HG02763 (cell line): ENCODE results near the gene FSTL3.
"Not testable (repeated sequence)": the region's sequence is repeated elsewhere in the genome, so short reads cannot be mapped to it uniquely, and the experiment has no call there.

ENCODE experiments used
- ATAC-seq: cut with Tn5 transposase; IDR thresholded peaks from one replicate; pipeline ENCODE4 v1.9.1; 2021; ENCODE audit warnings: mild to moderate bottlenecking, moderate library complexity; ENCODE audit not compliant: unreplicated experiment

Gene FSTL3

DNA sequence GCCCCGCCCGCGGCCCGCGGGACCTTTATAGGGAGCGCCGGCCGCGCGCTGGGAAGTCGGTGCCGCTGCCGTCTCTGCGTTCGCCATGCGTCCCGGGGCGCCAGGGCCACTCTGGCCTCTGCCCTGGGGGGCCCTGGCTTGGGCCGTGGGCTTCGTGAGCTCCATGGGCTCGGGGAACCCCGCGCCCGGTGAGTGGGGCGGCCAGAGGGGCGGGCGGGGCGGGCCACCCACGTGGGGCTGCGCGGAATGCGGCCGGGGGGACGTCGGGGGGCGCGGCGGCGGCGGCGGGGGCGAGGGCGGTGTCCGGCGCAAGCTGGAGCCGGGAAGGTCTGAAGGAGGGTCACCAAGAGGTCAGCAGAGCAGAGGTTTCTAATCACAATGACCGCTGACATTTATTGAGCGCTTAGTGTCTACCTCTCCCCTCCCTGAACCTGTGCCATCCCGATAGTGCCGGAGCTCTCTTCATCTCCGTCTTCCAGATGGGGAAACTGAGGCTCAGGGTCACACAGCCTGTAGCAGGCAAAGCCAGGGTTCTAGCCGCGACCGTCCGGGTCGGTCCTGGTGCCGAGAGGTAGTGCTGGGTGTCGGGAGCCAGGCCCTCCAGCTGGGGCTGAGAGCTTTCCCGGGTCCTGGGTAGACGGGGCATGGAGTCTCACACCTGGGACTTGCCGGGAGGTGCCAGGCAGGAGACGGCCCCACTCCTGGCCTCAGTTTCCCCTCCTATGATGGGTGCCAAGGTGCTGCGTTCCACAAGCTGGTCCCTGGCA, at the start of gene FSTL3:
Gene FSTL3 (plus strand): TSS at position 54 of the 767 bp plus-strand sequence. CDS start 32 bp downstream, at position 86.
- ATAC-seq = no peak

DNA sequence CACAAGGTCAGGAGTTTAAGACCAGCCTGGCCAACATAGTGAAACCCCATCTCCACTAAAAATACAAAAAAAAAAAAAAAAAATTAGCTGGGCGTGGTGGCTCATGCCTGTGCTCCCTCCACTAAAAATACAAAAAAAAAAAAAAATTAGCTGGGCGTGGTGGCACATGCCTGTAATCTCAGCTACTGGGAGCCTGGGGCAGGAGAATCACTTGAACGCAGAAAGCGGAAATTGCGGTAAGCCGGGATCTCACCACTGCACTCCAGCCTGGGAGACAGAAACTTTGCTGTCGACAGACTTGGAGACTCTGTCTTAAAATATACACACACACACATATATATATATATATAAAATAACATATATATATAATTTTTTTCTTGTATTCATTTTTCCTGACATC, 49.6 kb upstream of the FSTL3 start:
- not testable (repeated sequence) for ATAC-seq

DNA sequence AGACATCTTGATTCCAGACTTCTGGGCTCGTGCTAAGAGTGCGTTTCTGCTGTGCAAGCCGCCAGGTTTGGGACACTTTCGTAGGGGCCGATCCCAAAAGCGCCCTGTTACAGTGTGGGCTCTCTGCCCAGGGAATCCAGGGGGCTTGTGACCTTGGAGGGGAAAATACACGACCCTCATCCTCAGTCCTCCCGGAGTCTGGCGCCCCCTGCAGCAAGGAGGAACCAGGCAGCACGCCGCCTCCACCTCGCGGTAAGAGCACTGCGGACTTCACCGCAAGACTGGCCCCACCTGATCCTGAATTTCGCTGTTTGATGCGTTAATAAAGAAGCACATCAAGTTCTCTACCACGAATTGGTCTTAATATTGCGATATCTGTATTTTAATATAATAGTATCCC, 48.0 kb upstream of the FSTL3 start:
- no peak for ATAC-seq

GRCh38 chr19:629515-629914, 46.7 kb upstream of the FSTL3 start:
- ATAC-seq = not testable (repeated sequence)

DNA sequence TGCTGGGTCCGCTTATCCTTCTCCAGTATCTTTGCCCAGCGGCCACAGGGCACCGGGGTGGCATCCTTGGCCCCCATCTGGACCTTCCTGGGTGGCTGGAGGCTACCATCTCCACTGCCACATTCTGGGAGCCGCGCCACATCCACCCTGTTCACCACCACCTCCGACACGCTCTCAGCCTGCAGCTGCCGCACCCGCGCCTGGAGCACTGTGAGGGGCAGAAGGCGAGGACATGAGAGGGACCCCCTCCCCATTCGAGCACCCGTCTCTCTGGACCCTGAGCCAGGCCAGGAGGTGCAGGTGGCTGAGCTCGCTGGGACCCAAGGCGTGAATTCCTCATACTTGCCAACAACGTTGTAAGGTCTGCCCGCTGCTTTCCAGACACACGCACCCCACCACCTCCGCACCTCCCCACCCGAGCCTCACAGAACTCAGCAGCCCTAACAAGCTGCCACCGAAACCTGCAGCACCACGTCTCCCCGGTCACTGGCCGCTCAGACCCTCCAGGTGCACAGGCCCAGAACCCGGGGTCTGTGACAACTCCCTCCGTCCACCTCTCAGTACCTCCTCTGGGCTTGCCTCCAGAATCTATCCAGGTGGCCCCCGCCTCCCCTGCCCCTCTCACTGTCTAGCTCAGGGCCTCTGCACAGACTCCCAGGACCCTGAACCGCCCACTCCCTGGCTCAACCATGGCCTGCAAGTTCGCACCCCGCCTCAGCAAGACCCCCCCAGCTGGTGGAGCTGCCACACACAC, 46.1 kb upstream of the FSTL3 start:
- ATAC-seq = no peak

DNA sequence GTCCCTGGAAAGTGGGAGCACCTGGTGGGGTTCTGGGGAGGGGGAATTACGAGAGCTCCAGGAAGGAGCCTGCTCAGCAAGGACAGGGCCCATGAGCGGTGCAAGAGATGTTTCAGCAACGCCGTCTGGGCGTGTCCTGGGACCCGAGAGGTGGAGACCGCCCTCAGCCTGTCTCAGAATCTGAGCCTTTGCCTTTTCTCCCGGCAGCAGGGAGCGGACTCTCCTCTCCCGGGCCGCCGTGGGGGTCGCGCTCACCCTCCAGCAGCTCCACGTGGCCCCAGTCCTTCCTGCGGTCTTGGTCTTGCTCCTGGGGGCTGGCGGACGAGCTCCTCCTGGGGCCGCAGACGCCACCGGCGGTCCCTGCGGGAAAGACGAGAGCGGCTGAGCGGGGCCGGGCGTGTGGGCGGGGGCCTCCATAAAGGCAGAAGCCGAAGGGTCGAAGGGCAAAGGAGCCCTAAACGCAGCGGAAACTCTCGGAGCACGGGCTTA, 43.6 kb upstream of the FSTL3 start:
- ATAC-seq = peak; percentile 17

DNA sequence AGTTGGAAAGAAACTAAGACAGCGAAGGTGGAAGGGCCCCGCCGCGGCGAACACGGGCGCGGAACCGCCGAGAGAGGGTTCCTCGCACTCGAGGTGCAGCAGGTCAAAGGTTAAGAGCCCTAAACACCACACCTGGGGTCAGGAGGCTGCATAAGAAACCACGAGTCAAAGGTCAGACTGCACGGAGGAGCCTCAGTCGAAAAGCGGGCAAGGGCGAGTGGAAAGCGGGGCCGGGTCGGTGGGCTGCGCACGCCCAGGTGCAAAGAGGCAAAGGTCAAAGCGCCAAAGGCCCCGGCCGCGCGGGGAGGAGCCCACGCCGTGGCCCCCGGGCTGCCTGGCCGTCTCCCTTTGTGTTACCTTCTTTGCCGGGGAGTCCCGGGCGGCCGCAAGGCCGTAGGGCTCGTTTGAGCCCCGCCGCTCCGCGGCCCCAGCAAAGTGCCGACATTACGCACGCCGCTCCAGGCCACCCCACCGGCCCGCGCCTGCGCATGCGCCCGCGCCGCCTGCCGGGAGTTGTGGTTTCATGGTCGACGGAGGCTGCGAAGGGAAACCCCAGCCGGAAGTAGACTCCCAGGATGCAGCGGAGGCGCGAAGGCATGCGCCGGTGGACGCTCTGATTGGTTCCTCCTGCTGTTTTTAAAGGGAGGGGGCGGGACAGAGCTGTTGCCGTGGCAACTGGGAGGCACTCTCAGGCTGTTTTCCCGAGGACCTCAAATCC, 43.0 kb upstream of the FSTL3 start, which contains the start of gene POLRMT:
Gene POLRMT (minus strand): TSS at position 470 of the 718 bp plus-strand sequence. CDS start 25 bp downstream, at position 445.
- ATAC-seq = peak; percentile 85

DNA sequence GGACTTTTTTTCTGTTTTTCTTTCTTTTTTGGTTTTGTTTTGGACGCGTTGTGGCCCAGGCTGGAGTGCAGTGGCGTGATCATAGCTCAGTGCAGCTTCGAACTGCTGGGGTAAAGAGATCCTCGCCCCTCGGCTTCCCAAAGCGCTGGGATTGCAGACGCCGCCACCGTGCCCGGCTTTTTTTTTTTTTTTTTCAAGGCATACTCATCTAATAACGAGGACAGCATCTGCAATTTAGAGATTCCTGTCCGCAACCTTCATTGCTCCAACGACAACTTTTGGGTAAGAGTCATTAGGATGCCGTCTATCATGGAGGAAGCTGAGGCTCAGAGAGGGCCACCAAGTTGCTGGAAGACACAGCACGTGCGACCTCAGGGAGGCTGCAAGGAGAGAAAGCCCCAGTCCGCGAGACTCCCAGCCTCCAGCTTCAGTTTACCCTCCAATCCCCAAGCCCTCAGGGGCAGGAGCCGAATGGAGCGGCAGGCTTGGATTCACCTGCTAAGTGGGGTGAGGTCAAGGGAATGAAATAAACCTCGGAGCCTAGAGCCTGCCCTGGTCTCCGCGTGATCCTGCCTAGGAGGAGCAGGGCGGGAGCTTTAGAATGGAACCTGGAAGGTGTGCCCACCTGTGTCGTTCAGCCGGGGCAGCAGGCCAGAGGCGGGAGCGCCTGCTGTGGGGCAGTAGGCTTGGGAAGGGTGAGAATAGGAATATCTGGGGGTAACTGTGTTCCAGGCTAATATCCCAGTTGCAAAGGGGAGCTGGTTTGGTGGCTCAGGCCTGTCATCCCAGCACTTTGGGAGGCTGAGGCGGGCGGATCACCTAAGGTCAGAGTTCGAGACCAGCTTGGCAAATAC, 42.2 kb upstream of the FSTL3 start:
- ATAC-seq = no peak

GRCh38 chr19:634975-635652, 41.1 kb upstream of the FSTL3 start:
- no peak for ATAC-seq

DNA sequence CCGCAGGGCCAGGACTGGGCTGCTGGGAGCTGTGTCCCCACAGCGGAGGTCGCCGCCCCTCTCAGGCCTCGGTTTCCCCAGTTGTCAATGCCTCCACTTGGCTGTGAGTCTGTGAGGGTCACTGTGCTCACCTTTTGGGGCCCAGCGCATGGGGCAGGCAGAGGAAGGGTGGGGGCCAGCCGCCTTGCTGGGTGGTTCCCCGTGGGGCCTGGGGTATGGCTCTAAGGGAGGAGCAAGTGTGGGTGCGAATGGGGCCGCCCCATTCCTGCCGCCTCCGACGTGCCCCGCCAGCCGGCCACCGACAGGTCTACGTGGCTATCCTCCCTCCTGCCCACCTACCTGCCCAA, 37.3 kb upstream of the FSTL3 start:
- ATAC-seq = no peak

DNA sequence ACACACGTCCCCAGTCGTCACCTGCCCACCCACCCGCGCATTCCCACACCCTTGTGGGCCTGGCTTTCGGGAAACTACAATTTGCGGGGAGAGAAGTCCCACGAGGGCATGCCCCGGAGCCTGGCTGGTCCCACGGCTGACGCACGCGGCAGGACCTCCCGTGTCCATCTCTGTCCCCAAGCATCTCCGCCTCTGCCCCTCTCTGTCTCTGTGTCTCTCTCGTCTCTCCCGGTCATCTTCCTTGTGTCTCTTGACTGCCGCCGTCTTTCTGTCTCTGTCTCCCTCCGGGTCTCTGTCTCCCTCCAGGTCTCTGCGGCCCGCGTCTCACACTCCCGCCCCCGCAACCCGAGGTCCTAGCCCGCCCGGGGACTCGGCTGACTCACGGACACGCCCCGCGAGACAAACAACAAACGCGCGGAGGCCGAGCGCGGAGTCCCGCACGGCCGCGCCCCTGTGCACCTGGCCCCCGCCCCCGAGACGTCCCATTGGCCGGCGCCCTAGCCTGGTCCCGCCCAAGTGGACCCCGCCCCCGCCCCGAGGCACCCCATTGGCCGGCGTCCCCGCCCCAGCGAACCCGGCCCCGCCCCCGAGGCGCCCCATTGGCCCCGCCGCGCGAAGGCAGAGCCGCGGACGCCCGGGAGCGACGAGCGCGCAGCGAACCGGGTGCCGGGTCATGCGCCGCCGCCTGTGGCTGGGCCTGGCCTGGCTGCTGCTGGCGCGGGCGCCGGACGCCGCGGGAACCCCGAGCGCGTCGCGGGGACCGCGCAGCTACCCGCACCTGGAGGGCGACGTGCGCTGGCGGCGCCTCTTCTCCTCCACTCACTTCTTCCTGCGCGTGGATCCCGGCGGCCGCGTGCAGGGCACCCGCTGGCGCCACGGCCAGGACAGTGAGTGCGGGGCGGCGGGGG, 36.7 kb upstream of the FSTL3 start, which contains the start of gene FGF22:
Gene FGF22 (plus strand): TSS at position 627 of the 908 bp plus-strand sequence. CDS start 47 bp downstream, at position 674.
- ATAC-seq = peak; percentile 55

GRCh38 chr19:640161-640558, 36.0 kb upstream of the FSTL3 start:
- no peak for ATAC-seq

DNA sequence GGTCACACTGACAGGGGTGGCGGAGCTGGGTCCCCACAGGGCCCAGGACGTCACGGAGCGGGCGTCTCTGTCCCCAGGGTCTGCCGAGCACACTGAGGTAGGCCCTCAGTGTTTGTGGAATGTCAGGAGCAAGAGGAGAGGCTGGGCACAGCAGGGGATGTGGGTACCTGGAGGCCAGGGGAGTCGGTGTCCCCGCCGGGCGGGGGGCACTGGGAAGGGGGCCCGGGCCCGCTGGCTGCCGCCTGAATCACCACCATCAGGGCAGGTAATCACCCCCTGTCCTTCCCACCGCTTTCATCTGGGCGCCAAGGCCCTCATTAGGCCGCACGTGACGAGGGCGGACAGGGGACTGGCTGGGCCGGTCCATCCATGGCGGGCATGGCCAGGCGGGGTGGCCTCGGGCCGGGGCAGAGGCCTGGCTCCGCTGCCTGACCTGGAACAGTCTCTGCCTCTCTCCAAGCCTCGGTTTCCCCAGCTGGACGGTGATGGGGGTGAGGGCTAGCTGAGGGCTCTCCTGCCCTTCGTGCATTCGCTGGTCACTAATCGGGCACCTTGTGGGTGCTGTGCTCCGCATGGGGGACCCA, 35.5 kb upstream of the FSTL3 start:
- no peak for ATAC-seq

DNA sequence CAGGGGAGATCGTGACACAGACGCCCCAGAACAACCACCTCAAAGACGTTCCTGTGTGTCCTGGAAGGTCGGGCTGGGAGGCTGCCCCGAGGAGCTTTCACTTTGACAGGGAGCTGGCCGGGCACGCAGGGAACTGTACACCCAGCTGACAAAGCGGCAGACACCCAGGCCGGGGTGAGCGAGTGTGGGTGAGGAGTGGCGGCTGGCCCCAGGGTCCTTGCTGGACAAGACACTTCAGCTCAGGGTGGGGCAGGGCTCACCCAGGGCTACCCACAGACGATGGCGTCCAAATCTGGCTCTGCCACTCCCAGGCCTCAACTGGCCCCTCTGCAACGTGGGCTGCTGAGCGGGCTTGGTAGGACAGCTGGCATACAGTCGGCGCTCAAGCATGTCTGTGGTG, 34.5 kb upstream of the FSTL3 start:
- ATAC-seq = no peak

DNA sequence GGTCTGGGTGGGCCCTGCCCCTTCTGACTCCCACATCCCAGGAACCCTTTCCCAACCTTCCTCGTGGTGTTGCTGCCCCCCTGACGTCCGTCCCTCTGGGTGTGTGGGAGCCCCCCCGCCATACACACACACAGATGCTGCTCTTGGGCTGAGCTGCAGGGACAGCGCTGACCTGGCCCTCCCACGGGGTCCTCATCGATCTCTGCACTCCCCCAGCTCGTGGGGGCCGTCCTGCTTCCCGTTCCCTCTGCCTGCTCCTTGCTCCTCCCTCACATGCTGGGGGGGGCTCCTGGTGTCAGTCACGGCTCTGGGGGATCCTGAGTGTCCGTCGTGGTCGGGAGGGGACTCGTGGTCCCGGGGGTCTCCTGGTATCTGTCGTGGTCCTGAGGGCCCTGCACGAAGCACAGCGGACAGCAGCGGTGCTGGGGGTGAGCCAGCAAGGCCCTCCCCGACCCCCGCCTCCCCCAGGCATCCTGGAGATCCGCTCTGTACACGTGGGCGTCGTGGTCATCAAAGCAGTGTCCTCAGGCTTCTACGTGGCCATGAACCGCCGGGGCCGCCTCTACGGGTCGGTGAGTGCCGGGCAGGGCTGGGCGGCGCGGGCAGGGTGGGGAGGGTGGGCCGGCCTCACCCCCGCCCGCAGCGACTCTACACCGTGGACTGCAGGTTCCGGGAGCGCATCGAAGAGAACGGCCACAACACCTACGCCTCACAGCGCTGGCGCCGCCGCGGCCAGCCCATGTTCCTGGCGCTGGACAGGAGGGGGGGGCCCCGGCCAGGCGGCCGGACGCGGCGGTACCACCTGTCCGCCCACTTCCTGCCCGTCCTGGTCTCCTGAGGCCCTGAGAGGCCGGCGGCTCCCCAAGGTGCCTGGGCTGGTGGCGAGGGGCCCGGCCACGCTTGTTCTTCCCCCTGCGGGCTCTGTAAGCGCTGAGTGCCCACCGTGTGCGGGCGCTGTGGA, 33.1 kb upstream of the FSTL3 start:
- ATAC-seq = no peak

DNA sequence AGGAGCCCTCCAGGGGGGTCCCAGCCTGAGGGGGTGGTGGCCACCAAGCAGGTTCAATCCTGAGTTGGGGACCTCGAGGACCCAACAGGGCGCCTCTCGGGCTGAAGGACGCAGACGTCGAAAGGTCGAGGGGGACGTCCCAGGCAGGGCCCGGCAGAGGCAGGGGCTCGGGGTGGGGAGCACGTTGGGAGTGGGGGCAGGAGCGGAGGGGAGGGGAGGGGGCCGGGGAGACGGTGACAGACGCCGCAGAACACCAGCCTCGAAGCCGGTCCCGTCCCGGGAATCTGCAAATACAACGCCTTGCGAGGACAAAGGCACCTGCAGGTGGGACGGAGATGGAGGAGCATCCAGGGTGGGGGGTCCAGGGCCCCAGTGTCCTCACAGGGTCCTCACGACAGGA, 32.5 kb upstream of the FSTL3 start:
- no peak for ATAC-seq

DNA sequence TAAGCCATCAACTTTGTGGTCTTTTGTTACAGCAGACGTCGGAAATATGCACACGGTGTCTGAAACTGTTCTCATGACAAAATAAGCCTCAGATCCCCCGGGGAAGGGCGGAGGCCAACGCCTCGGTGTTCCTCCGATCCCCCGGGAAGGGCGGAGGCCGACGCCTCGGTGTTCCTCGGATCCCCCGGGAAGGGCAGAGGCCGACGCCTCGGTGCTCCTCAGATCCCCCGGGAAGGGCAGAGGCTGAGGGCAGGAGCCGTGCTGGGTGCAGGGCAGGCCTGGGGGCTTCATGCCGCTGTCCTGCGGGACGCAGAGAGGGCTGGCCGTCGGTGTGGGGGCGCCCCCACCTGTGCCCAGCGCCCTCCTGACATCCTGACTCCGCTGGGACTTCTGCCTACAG, 31.8 kb upstream of the FSTL3 start:
- no peak for ATAC-seq
